GM18502 (cell line): ENCODE results near the gene STK39.

ENCODE experiments used
- ATAC-seq: cut with Tn5 transposase; IDR thresholded peaks from one replicate; pipeline ENCODE4 v1.9.1; 2021; ENCODE audit warnings: mild to moderate bottlenecking; ENCODE audit not compliant: unreplicated experiment, poor library complexity

STK39 gene

GRCh38 chr2:168165985-168166901 lies 81.2 kb downstream of the STK39 start:
- no peak for ATAC-seq

- ATAC-seq = no peak
These were observed 82.0 kb downstream of the STK39 start for GRCh38 chr2:168165397-168165796.

- ATAC-seq = no peak
These were observed 86.5 kb downstream of the STK39 start for GRCh38 chr2:168160897-168161296.

- no peak for ATAC-seq
These were observed 87.4 kb downstream of the STK39 start for GRCh38 chr2:168159754-168160585.

GRCh38 chr2:168158586-168158985 lies 88.8 kb downstream of the STK39 start:
- ATAC-seq = no peak

GRCh38 chr2:168157926-168158325 lies 89.5 kb downstream of the STK39 start:
- ATAC-seq = no peak

- ATAC-seq = no peak
These were observed 90.3 kb downstream of the STK39 start for GRCh38 chr2:168157070-168157469.

GRCh38 chr2:168156661-168157060 lies 90.7 kb downstream of the STK39 start:
- ATAC-seq = no peak

GRCh38 chr2:168155680-168156079 lies 91.7 kb downstream of the STK39 start:
- no peak for ATAC-seq

GRCh38 chr2:168155046-168155445 lies 92.3 kb downstream of the STK39 start:
- ATAC-seq = no peak

- ATAC-seq = no peak
These were observed 94.4 kb downstream of the STK39 start for GRCh38 chr2:168152902-168153530.

- ATAC-seq = no peak
These were observed 97.4 kb downstream of the STK39 start for GRCh38 chr2:168149986-168150385.

GRCh38 chr2:168149150-168149974 lies 98.0 kb downstream of the STK39 start:
- no peak for ATAC-seq

- ATAC-seq = no peak
These were observed 99.3 kb downstream of the STK39 start for GRCh38 chr2:168147830-168148794.

- no peak for ATAC-seq
These were observed 100.2 kb downstream of the STK39 start for GRCh38 chr2:168146892-168147810.

- ATAC-seq = no peak
These were observed 101.7 kb downstream of the STK39 start for GRCh38 chr2:168145426-168146310.

GRCh38 chr2:168145011-168145410 lies 102.4 kb downstream of the STK39 start:
- ATAC-seq = no peak
